Measurements from ENCODE around the gene SNX12.

The SNX12 gene

DNA sequence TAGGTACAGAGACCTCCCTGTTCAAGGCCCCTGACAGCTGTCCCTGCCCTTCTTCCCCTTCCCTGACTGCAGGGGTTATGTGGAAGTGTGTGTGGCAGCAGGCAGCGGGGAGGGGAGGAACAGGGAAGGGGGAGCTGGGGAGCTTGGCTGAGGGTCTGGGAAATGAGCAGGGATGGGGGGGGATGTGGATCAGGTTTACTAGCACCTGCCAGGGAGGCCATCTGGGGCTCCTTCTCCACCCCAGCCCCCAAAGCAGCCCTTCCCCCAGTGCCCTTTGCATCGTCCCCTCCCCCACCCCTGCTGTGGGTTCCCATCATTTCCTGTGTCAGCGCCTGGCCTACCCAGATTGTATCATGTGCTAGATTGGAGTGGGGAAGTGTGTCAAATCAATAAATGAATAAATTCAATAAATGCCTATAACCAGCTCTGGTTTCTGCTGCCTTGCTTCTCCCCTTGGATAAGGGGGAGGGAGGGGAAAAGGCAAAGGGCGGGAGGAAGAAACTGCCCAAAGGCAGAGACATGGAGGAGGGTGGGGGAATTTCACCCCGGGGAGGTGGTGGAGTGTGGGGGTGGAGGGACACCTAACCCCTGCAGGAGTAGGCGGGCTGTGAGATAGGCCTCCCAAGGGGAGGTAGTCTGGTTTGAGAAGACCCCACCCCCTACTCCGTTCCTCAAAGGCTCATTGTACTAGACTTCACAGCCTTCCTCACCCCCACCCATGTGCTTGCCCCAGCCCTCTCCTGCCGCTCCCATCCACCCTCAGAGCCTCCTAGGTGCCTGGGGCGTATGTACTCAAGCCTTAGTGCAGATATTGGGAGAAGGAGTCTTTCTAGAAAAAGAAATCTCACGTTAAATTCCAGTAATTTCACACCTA lies 35.2 kb upstream of the SNX12 start:
- no peak overlapping the region for H2AFZ ChIP-seq (ENCODE audit: low read length)
- H4K20me1 ChIP-seq (ENCODE audit: insufficient read depth, low read length): no peaks in the 10 kb centered on the region
- no peaks in the 10 kb centered on the region for H3K27me3 ChIP-seq (replicated peaks; ENCODE audit: insufficient read depth, low read length)
- H3K9me3 ChIP-seq (replicated peaks; ENCODE audit: insufficient read depth, low read length): no peaks in the 10 kb centered on the region
- 0 out of 2 replicates have a peak, but pooled peaks cover 6% of the 10 kb centered on the region for H3K4me1 ChIP-seq (ENCODE audit: low read length)
- no peaks in the 10 kb centered on the region for H3K36me3 ChIP-seq (replicated peaks; ENCODE audit: insufficient read depth, low read length)
- no peak overlapping the region for H3K4me2 ChIP-seq (ENCODE audit: low read depth, low read length)
- DNase-seq: no peak
- no peak overlapping the region for H3K27ac ChIP-seq (ENCODE audit: low read length)
- no peaks in the 10 kb centered on the region for H3K79me2 ChIP-seq (ENCODE audit: low read length)
- H3K9ac ChIP-seq (ENCODE audit: low read length): no peak overlapping the region
- H3K9me2 ChIP-seq (replicated peaks; ENCODE audit: insufficient read depth, low read length): no peaks in the 10 kb centered on the region
- H3F3A ChIP-seq (ENCODE audit: insufficient read depth, low read length): no peaks in the 10 kb centered on the region
- no peak for TF ChIP-seq EZH2 (optimal IDR thresholded peaks at IDR 0.05; ENCODE audit: low read depth, low read length)
- TF ChIP-seq EZH2phosphoT487 (IDR thresholded peaks at IDR 0.05; ENCODE audit: low read length): no peak
- TF ChIP-seq, protein P1, sequence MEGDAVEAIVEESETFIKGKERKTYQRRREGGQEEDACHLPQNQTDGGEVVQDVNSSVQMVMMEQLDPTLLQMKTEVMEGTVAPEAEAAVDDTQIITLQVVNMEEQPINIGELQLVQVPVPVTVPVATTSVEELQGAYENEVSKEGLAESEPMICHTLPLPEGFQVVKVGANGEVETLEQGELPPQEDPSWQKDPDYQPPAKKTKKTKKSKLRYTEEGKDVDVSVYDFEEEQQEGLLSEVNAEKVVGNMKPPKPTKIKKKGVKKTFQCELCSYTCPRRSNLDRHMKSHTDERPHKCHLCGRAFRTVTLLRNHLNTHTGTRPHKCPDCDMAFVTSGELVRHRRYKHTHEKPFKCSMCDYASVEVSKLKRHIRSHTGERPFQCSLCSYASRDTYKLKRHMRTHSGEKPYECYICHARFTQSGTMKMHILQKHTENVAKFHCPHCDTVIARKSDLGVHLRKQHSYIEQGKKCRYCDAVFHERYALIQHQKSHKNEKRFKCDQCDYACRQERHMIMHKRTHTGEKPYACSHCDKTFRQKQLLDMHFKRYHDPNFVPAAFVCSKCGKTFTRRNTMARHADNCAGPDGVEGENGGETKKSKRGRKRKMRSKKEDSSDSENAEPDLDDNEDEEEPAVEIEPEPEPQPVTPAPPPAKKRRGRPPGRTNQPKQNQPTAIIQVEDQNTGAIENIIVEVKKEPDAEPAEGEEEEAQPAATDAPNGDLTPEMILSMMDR (IDR thresholded peaks at IDR 0.05; ENCODE audit: low read length): no peak
- no peak overlapping the region for H3K4me3 ChIP-seq (ENCODE audit: low read length)

DNA sequence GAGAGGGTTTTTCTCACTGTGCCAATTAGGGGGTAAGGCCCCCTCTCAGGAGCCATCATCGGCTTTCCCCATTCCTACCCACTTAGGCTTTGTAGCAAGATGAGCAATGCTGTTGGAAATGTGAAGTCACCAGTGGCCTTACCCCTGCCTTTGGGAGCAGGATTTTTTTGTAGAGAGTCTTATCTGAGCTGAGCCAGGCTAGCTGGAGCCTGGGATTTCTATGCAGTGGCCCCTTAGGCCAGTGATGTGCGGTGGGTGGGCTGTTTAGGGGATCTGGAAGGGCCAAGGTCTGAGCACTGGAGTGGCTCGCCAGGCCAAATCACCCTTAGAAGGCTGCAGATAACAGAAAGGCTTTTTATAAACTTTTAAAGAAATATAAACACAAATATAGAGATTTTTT lies 34.2 kb upstream of the SNX12 start:
- no peaks in the 10 kb centered on the region for H4K20me1 ChIP-seq (ENCODE audit: insufficient read depth, low read length)
- H3K4me2 ChIP-seq (ENCODE audit: low read depth, low read length): no peak overlapping the region
- H3K27ac ChIP-seq (ENCODE audit: low read length): no peak overlapping the region
- no peaks in the 10 kb centered on the region for H3K27me3 ChIP-seq (replicated peaks; ENCODE audit: insufficient read depth, low read length)
- H3F3A ChIP-seq (ENCODE audit: insufficient read depth, low read length): no peaks in the 10 kb centered on the region
- H3K4me3 ChIP-seq (ENCODE audit: low read length): no peak overlapping the region
- no peak overlapping the region for H2AFZ ChIP-seq (ENCODE audit: low read length)
- no peak for DNase-seq
- H3K9me3 ChIP-seq (replicated peaks; ENCODE audit: insufficient read depth, low read length): no peaks in the 10 kb centered on the region
- no peaks in the 10 kb centered on the region for H3K79me2 ChIP-seq (ENCODE audit: low read length)
- no peaks in the 10 kb centered on the region for H3K36me3 ChIP-seq (replicated peaks; ENCODE audit: insufficient read depth, low read length)
- H3K9me2 ChIP-seq (replicated peaks; ENCODE audit: insufficient read depth, low read length): no peaks in the 10 kb centered on the region
- TF ChIP-seq, protein P1 (IDR thresholded peaks at IDR 0.05; ENCODE audit: low read length): no peak
- TF ChIP-seq EZH2 (optimal IDR thresholded peaks at IDR 0.05; ENCODE audit: low read depth, low read length) (no peak), EZH2phosphoT487 (IDR thresholded peaks at IDR 0.05; ENCODE audit: low read length) (no peak)
- 0 out of 2 replicates have a peak, but pooled peaks cover 6% of the 10 kb centered on the region for H3K4me1 ChIP-seq (ENCODE audit: low read length)
- no peak overlapping the region for H3K9ac ChIP-seq (ENCODE audit: low read length)

DNA sequence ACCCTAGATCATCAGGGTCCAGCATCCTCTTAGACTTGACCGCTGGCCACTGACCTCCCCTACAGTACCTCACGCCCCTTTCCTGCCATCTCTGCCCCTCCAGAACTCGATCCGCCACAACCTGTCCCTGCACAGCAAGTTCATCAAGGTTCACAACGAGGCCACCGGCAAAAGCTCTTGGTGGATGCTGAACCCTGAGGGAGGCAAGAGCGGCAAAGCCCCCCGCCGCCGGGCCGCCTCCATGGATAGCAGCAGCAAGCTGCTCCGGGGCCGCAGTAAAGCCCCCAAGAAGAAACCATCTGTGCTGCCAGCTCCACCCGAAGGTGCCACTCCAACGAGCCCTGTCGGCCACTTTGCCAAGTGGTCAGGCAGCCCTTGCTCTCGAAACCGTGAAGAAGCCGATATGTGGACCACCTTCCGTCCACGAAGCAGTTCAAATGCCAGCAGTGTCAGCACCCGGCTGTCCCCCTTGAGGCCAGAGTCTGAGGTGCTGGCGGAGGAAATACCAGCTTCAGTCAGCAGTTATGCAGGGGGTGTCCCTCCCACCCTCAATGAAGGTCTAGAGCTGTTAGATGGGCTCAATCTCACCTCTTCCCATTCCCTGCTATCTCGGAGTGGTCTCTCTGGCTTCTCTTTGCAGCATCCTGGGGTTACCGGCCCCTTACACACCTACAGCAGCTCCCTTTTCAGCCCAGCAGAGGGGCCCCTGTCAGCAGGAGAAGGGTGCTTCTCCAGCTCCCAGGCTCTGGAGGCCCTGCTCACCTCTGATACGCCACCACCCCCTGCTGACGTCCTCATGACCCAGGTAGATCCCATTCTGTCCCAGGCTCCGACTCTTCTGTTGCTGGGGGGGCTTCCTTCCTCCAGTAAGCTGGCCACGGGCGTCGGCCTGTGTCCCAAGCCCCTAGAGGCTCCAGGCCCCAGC lies 32.7 kb upstream of the SNX12 start:
- Histone ChIP-seq H3K79me2 (ENCODE audit: low read length) (no peaks in the 10 kb centered on the region), H3K9ac (ENCODE audit: low read length) (no peak overlapping the region), H3K4me3 (ENCODE audit: low read length) (no peak overlapping the region), H3F3A (ENCODE audit: insufficient read depth, low read length) (no peaks in the 10 kb centered on the region), H3K36me3 (replicated peaks; ENCODE audit: insufficient read depth, low read length) (no peaks in the 10 kb centered on the region), H3K9me2 (replicated peaks; ENCODE audit: insufficient read depth, low read length) (no peaks in the 10 kb centered on the region), H3K27me3 (replicated peaks; ENCODE audit: insufficient read depth, low read length) (no peaks in the 10 kb centered on the region), H3K4me2 (ENCODE audit: low read depth, low read length) (no peak overlapping the region), H3K4me1 (ENCODE audit: low read length) (0 out of 2 replicates have a peak, but pooled peaks cover 6% of the 10 kb centered on the region), H3K27ac (ENCODE audit: low read length) (no peak overlapping the region), H2AFZ (ENCODE audit: low read length) (no peak overlapping the region), H3K9me3 (replicated peaks; ENCODE audit: insufficient read depth, low read length) (no peaks in the 10 kb centered on the region), H4K20me1 (ENCODE audit: insufficient read depth, low read length) (no peaks in the 10 kb centered on the region)
- TF ChIP-seq EZH2phosphoT487 (IDR thresholded peaks at IDR 0.05; ENCODE audit: low read length) (no peak), EZH2 (optimal IDR thresholded peaks at IDR 0.05; ENCODE audit: low read depth, low read length) (no peak)
- no peak for DNase-seq

Measured in MM.1S (cell line).